HEK293 (cell line): Measurements from ENCODE around the gene PPM1L.

Experiments used
- CTCF ChIA-PET: fragments of 350-600 bp; formaldehyde crosslinking; extraction: SDS; loops from one replicate; lab custom pipeline; 2021; ENCODE audit warnings: antibody characterized with exemption; lab: Yijun Ruan, JAX
- POLR2A ChIA-PET: fragments of 300-600 bp; formaldehyde crosslinking; extraction: SDS; loops from one replicate; lab custom pipeline; 2020; ENCODE audit warnings: antibody characterized with exemption, inconsistent platforms; lab: Yijun Ruan, JAX
- H3K27ac ChIP-seq: fragments of 200-500 bp; sonication (Bioruptor generic); 2 replicates; pipeline ENCODE4 v1.5.1; 2014; ENCODE audit warnings: low read depth, low read length, control low read depth, inconsistent platforms; ENCODE audit errors: extremely low read depth
- H3K36me3 ChIP-seq, 2 experiments: fragments of 200-500 bp in 1 of 2; sonication (Bioruptor generic) in 1 of 2; 1 replicate in 1 of 2; 2 replicates in 1 of 2; pipeline ENCODE4 v1.5.1; 2014 to 2017; ENCODE audit warnings: inconsistent platforms in 2 of 2, low read length in 2 of 2; ENCODE audit not compliant: control insufficient read depth in 2 of 2, insufficient read depth in 1 of 2
- H3K4me1 ChIP-seq: fragments of 200-500 bp; sonication (Bioruptor generic); 2 replicates; pipeline ENCODE4 v1.5.1; 2014; ENCODE audit warnings: mild to moderate bottlenecking, low read length, inconsistent platforms; ENCODE audit not compliant: control insufficient read depth, insufficient read depth
- H3K4me3 ChIP-seq: 2 replicates; pipeline ENCODE4 v1.5.1; 2011; ENCODE audit warnings: low read depth, mild to moderate bottlenecking, control low read depth, low read length, moderate library complexity
- H3K9me3 ChIP-seq: fragments of 200-500 bp; sonication (Bioruptor generic); 2 replicates; pipeline ENCODE4 v1.5.1; 2014; ENCODE audit warnings: low read depth, low read length, inconsistent platforms; ENCODE audit not compliant: control insufficient read depth, insufficient read depth
- INSM2 ChIP-seq: fragments of 450-650 bp; formaldehyde crosslinking; IDR thresholded peaks from 2 replicates; pipeline ENCODE4 v1.5.1; 2016; ENCODE audit warnings: missing biosample characterization, missing genetic modification characterization
- KLF9 ChIP-seq: fragments of 450-650 bp; formaldehyde crosslinking; IDR thresholded peaks from 2 replicates; pipeline ENCODE4 v1.5.1; 2016; ENCODE audit warnings: missing biosample characterization, missing genetic modification characterization, low read depth
- PBX3 ChIP-seq: sonication (generic); formaldehyde crosslinking; IDR thresholded peaks from 2 replicates; pipeline ENCODE4 v1.8.1; 2022; ENCODE audit warnings: mild to moderate bottlenecking, moderate library complexity, missing genetic modification reagents
- PRDM1 ChIP-seq: fragments of 450-650 bp; formaldehyde crosslinking; IDR thresholded peaks from 2 replicates; pipeline ENCODE4; 2016; ENCODE audit warnings: missing biosample characterization, missing genetic modification characterization
- ZBTB11 ChIP-seq: fragments of 450-650 bp; formaldehyde crosslinking; conservative IDR thresholded peaks from 2 replicates; pipeline ENCODE4 v1.5.1; 2016; ENCODE audit warnings: low read depth, missing biosample characterization, missing genetic modification characterization
- ZBTB8A ChIP-seq: fragments of 450-650 bp; formaldehyde crosslinking; IDR thresholded peaks from 2 replicates; pipeline ENCODE4 v1.5.1; 2016; ENCODE audit warnings: missing biosample characterization, missing genetic modification characterization
- ZFP69B ChIP-seq: fragments of 450-650 bp; formaldehyde crosslinking; IDR thresholded peaks from 2 replicates; pipeline ENCODE4 v1.5.1; 2016; ENCODE audit warnings: missing biosample characterization, missing genetic modification characterization
- ZNF221 ChIP-seq: fragments of 450-650 bp; formaldehyde crosslinking; IDR thresholded peaks from 2 replicates; pipeline ENCODE4 v1.5.1; 2017; ENCODE audit warnings: missing biosample characterization, missing genetic modification characterization, borderline replicate concordance
- ZNF266 ChIP-seq: fragments of 450-650 bp; formaldehyde crosslinking; IDR thresholded peaks from 2 replicates; pipeline ENCODE4 v1.5.1; 2016; ENCODE audit warnings: missing biosample characterization, missing genetic modification characterization, low read depth
- ZNF280D ChIP-seq: fragments of 450-650 bp; formaldehyde crosslinking; IDR thresholded peaks from 2 replicates; pipeline ENCODE4 v1.5.1; 2016; ENCODE audit warnings: missing biosample characterization, missing genetic modification characterization
- ZNF311 ChIP-seq: fragments of 450-650 bp; formaldehyde crosslinking; IDR thresholded peaks from 2 replicates; pipeline ENCODE4 v1.5.1; 2017; ENCODE audit warnings: missing biosample characterization, missing genetic modification characterization, borderline replicate concordance
- ZNF37A ChIP-seq: fragments of 450-650 bp; IDR thresholded peaks from 2 replicates; pipeline ENCODE4 v1.5.1; 2018; ENCODE audit warnings: missing biosample characterization, missing genetic modification characterization
- ZNF398 ChIP-seq: fragments of 450-650 bp; formaldehyde crosslinking; IDR thresholded peaks from 2 replicates; pipeline ENCODE4 v1.5.1; 2017; ENCODE audit warnings: missing biosample characterization, missing genetic modification characterization
- ZNF416 ChIP-seq: fragments of 450-650 bp; formaldehyde crosslinking; IDR thresholded peaks from 2 replicates; pipeline ENCODE4 v1.5.1; 2016; ENCODE audit warnings: missing biosample characterization, missing genetic modification characterization
- ZNF423 ChIP-seq: fragments of 450-650 bp; formaldehyde crosslinking; IDR thresholded peaks from 2 replicates; pipeline ENCODE4 v1.5.1; 2016; ENCODE audit warnings: missing biosample characterization, missing genetic modification characterization
- ZNF571 ChIP-seq: fragments of 450-650 bp; formaldehyde crosslinking; IDR thresholded peaks from 2 replicates; pipeline ENCODE4 v1.5.0; 2017; ENCODE audit warnings: missing biosample characterization, missing genetic modification characterization
- ZNF610 ChIP-seq: fragments of 450-650 bp; formaldehyde crosslinking; IDR thresholded peaks from 2 replicates; pipeline ENCODE4 v1.5.1; 2016; ENCODE audit warnings: missing biosample characterization, missing genetic modification characterization, borderline replicate concordance
- ZNF624 ChIP-seq: fragments of 450-650 bp; formaldehyde crosslinking; IDR thresholded peaks from 2 replicates; pipeline ENCODE4 v1.5.1; 2017; ENCODE audit warnings: missing biosample characterization, missing genetic modification characterization
- ZNF830 ChIP-seq: fragments of 450-650 bp; IDR thresholded peaks from 2 replicates; pipeline ENCODE4 v1.5.0; 2018; ENCODE audit warnings: missing biosample characterization, missing genetic modification characterization, low read depth, mild to moderate bottlenecking, moderate library complexity
- ZSCAN16 ChIP-seq: fragments of 450-650 bp; formaldehyde crosslinking; IDR thresholded peaks from 2 replicates; pipeline ENCODE4 v1.5.1; 2016; ENCODE audit warnings: missing biosample characterization, missing genetic modification characterization

The PPM1L gene

GRCh38 chr3:161054860-161055604 lies 299.0 kb downstream of the PPM1L start:
- POLR2A ChIA-PET = no interaction called here
- no peaks in the 10 kb centered on the region for H3K9me3 ChIP-seq
- CTCF ChIA-PET = no interaction called here
- no peak overlapping the region for H3K27ac ChIP-seq
- no peak overlapping the region for H3K4me3 ChIP-seq
- no peaks in the 10 kb centered on the region for H3K36me3 ChIP-seq
- no peaks in the 10 kb centered on the region for H3K4me1 ChIP-seq
- TF ChIP-seq ZFP69B (tag by site-specific recombination) (no peak), ZSCAN16 (tag by site-specific recombination) (no peak), ZNF624 (tag by site-specific recombination) (no peak), ZNF571 (tag by site-specific recombination) (no peak), PRDM1 (tag by site-specific recombination) (no peak), KLF9 (tag by site-specific recombination) (no peak)

GRCh38 chr3:161064413-161064812 lies 308.4 kb downstream of the PPM1L start:
- ChIA-PET CTCF (interaction anchor here (0.7 kb wide), 1 partner anchor 1083 kb away, joined by 3 read pairs; no protein-coding TSS in a partner anchor), POLR2A (no interaction called here)
- H3K36me3 ChIP-seq = peaks cover 0 to 4% of the 10 kb centered on the region in 2 experiments; a peak in 1 of 3 replicates
- TF ChIP-seq ZNF398 (tag by site-specific recombination) = no peak
- no peak for TF ChIP-seq ZNF610 (tag by site-specific recombination)
- no peak for TF ChIP-seq ZNF280D (tag by site-specific recombination)
- no peak for TF ChIP-seq ZNF416
- no peak for TF ChIP-seq PBX3
- TF ChIP-seq ZNF266 (tag by site-specific recombination) = no peak
- no peak for TF ChIP-seq ZNF221 (tag by site-specific recombination)
- TF ChIP-seq ZNF311 = no peak
- no peak for TF ChIP-seq ZNF37A (tag by site-specific recombination)
- TF ChIP-seq INSM2 (tag by site-specific recombination) = no peak
- no peak for TF ChIP-seq ZBTB11
- no peak for TF ChIP-seq PRDM1 (tag by site-specific recombination)
- TF ChIP-seq ZBTB8A = no peak
- TF ChIP-seq ZNF423 (tag by site-specific recombination) = no peak
- TF ChIP-seq ZNF830 (tag by site-specific recombination) = no peak
- no peak overlapping the region for H3K4me3 ChIP-seq
- H3K27ac ChIP-seq = no peak overlapping the region
- no peaks in the 10 kb centered on the region for H3K4me1 ChIP-seq
- no peaks in the 10 kb centered on the region for H3K9me3 ChIP-seq
